Stimulated activated CD4-positive, alpha-beta T cell treated with anti-CD3 and anti-CD28 coated beads, Interleukin-2, amount 100 ng/mL, for 4 hours (primary cell): ENCODE data around the gene HOXC10.

Experiments used
- DNase-seq: peaks from one replicate; pipeline ENCODE4 v3.0.0-alpha.2; 2020; ENCODE audit warnings: low read depth

HOXC10 gene

DNA sequence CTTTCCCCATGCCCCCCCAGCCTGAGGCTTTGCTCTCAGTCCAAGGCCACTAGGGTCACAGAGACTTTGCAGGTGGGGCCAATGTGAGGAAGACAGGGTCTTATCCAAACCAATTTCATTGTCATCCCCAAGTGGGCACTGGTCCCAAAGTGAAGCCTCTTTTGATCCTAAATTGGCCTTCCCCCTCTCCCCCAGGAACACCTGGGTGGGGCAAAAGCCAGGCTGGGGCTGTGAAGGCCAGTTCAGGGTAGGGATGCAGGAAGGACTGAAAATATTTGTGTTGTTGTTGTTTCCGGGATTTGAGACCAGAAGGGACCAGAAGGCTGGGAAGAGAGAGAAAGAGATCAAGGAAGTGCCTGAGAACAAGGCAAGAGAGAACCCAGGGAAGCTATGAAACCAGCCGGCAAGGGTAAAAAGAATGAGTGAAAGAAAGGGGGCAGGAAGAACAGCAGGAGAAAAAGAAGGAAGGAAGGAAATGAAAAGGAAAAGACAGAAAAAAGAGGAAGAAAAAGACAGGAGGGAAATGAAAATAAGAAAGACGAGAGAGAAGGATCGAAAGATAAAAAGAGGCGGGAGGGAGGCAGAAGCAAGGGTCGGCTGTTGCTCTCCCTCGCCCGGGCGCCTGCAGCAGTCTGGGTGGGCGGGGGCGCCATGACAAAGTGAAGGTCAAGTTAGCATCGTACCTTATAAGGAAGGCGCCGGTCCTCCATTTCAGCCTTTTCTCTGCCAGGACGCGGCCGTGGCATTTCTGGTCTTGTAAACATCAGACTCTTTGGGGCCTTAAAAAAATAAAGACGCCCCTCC lies 19.5 kb upstream of the HOXC10 start:
- DNase-seq: no peak

DNA sequence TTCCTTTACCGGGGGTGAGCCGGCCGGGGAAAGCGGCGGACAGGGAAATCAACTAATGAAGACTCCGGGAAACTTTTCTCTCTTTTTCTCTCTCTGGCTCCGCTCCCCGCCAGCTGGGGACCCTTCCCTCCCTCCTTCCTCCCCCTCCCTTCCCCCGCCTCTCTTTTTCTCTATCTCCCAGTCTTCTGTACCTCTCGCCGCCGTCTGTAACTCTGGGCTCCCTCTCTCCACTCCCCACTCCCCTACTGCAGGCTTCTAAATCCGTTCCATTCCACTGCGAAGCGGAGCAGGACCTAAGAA lies 18.9 kb upstream of the HOXC10 start:
- DNase-seq: no peak

DNA sequence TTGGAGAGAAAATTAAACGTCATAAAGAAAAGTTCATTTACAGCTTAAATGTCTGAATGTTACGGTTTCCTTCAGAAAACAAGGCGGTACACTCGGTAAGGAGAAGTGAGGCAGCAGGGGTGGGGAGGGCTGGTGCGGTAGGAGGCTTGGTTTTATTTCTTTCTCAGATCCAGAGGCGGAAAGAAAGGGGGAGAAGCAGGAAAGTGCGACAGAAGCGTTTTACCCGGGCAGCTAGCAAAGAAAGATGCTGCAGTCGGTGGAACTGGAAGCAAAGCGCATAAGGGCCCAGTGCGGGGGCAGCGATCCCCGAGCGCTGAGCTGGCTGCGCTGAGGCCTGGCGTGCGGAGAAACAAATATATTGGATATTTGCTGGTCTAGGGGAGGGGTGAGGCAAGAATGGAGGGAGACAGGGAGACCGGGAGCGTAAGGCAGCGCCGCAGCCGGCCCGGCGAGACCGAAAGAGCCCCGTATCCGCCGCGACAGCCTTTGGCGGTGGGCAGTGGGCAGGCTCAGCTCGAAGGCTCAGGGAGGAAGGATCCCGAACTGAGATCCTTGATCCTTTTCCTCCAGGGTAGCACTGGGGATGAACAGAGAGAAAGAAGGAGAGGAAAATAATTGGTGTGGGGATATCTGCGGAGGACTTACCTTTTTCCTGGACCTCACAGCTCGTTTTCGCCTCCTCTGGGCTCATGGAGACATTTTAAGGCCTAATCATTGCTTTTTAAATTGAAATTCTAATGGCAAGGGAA lies 18.4 kb upstream of the HOXC10 start:
- no peak for DNase-seq

GRCh38 chr12:53967421-53967925 lies 17.5 kb upstream of the HOXC10 start:
- no peak for DNase-seq

GRCh38 chr12:53968214-53969127 lies 16.5 kb upstream of the HOXC10 start:
- no peak for DNase-seq

DNA sequence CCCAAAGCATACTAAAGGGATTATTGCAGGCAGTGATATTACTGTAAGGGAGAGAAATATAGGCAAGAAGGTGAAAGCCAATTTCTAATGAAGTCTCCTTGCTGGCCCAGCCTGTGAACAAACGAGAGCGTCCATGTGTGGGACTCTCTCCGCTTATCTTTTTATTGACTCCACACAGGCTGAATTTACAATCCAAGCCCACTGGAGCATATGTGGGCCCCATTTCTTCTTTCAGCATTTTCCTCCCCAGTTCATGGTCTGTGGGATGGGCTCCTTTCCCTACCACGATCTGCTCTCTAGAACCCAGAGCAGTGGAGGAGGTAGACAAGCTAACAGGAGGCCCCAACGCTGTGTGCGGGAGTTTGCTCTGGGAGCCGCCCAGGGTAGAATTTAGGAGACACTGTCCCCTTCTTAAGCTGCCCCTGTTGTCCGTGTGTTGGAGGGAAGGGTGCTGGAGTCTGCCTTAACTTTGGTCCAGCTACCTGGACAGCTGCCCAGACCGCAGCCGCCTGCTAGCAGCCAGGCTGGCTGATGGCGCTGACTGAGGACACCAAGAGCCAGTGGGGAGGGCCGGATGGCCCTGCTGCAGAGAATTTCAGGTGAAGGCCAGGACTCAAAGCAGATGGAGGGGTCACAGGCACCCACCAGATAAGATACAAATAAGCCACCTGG lies 15.2 kb upstream of the HOXC10 start:
- no peak for DNase-seq

- DNase-seq: no peak
Observed at GRCh38 chr12:53970451-53970850, 14.5 kb upstream of the HOXC10 start.

DNA sequence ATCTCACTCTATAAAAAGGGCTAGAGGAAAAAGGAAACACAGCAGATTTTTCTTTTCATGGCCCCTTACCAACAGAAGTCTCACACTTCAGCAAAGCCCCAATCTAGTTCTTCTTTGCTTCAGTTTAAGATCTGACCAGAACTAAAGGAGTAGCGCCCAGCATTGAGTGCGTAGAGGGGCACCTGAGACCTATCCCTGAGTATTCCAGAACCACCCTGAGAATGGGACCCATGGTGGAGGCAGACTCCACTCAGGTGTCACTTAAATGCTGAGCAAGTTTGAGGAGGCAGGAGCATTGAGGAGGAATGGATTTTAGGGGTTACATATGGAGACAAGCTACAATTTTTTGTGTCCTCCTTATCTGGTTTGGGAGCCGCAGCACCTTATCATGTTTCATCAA lies 13.8 kb upstream of the HOXC10 start:
- no peak for DNase-seq

DNA sequence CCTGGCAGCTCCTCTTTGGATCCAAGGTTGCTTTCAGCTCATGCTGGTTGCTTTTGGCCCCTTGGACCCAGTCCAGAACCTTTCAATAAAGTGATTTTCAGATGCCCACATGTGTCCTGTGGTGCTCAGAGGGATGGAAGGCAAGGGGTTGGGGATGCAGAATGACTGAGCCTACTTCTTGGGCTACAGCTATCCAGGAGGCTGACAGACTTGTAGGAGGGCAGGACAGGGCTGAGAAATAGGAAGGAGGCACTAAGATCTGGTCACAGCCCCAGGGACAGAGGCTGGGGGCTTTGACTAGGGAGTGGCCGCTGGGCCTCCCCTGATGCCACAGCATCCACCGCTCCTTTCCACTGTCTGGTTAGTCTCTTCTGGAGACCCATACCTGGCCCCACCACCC lies 13.3 kb upstream of the HOXC10 start:
- no peak for DNase-seq

DNA sequence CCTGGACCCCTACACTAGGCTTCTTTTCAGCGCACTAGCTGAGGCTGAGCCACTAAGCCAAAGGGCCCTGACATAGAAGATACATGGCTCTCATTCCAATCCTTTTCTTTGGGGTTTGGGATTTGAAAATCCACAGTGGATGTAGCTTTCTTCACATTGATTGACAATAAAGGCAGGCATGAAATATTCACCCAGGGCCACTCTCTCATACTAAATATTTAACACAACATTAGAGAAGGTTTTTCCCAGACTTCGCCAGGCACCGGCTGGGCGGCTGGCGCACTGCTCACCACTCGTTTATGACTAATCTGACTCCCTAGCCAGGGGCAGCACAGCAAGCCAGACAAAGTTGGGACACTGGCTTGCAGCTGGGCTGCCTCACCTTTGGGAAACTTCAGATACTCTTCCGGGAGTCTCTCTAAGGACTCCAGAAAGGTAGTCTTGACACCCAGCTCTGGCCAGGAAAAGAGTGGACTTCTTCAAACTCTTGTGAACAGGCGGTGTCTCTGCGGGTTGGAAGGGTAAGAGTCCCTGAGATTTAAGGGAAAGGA lies 12.7 kb upstream of the HOXC10 start:
- DNase-seq: no peak

DNA sequence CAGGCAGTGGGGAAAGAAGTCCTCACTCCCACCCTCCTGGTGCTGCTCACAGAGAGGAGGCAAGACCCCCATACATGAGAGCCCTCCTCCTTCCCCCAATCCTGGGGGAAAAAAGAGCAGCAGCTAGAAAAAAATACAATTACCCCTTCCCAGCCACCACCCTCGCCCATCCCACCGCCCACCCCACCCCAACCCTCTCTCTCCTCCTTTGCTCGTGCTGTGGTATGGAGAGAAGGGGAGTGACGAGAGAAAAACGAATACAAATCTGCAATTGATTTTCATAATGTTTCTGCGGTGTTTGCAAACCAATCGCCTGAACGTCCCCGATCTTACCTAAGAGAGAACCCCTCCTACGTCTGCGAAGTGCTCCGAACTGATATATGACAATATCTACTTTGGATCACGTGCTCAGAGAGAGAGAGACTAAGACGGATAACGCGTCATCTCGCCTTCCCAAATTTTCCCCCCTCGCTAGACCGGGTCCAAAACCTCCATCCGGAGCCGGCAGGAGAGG lies 12.2 kb upstream of the HOXC10 start, which contains the start of gene HOXC11:
Gene HOXC11, plus strand, starts transcription at position 405 of the 514 bp plus-strand sequence. CDS start 116 bp downstream, outside the sequence.
- no peak for DNase-seq

DNA sequence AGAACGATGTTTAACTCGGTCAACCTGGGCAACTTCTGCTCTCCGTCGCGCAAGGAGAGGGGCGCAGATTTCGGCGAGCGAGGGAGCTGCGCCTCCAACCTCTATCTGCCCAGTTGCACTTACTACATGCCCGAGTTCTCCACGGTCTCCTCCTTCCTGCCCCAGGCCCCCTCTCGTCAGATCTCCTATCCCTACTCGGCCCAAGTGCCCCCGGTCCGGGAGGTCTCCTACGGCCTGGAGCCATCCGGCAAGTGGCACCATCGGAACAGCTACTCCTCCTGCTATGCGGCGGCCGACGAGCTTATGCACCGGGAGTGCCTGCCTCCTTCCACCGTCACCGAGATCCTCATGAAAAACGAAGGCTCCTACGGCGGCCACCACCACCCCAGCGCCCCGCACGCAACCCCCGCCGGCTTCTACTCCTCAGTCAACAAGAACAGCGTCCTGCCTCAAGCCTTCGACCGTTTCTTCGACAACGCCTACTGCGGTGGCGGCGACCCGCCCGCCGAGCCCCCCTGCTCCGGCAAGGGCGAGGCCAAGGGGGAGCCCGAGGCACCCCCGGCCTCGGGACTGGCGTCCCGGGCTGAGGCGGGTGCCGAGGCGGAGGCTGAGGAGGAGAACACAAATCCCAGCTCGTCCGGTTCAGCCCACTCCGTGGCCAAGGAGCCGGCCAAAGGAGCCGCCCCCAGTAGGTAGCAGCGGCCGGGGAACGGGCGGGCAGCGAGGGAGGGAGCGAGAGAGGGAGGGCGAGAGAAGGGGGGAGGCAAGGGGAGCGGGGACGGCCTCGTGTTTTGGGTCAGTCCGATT lies 11.5 kb upstream of the HOXC10 start:
- no peak for DNase-seq

- no peak for DNase-seq
Observed at GRCh38 chr12:53974084-53975063, 10.6 kb upstream of the HOXC10 start, which contains the start of gene HOTAIR. HOTAIR (minus strand) TSS chr12:53974954.

- DNase-seq: no peak
Observed at GRCh38 chr12:53975064-53975471, 9.9 kb upstream of the HOXC10 start.

DNA sequence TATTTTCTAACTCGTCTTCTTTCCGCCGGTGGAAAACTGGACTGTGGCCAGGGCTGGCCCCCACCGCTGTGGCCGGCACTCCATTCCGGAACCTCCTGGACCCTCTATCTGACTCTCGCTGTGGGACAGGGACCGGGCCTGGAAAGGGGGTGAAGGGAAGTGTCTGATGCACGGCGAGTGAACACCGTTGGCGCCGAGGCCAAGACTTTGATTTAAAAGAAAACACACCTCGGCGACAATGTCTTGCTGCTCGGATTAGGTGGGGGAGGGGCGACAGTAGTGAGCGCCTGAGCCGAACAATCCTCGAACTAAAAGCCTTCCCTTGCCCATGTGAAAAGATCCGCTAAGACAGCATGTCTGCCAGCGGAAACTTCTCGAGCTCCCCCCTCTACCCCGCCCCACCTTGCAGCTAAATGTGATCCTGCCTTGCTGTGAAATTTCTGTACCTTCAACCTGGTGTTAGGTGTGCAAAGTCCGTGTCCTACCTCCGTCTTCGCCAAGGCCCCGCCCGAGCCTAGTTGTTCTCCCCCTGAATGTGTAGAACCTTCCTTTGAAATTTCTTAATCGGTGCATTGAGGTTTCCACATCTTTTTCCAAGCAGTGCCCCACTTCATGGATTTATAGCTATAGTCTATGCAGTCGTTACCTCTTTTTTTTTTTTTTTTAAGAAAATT lies 9.3 kb upstream of the HOXC10 start:
- no peak for DNase-seq

DNA sequence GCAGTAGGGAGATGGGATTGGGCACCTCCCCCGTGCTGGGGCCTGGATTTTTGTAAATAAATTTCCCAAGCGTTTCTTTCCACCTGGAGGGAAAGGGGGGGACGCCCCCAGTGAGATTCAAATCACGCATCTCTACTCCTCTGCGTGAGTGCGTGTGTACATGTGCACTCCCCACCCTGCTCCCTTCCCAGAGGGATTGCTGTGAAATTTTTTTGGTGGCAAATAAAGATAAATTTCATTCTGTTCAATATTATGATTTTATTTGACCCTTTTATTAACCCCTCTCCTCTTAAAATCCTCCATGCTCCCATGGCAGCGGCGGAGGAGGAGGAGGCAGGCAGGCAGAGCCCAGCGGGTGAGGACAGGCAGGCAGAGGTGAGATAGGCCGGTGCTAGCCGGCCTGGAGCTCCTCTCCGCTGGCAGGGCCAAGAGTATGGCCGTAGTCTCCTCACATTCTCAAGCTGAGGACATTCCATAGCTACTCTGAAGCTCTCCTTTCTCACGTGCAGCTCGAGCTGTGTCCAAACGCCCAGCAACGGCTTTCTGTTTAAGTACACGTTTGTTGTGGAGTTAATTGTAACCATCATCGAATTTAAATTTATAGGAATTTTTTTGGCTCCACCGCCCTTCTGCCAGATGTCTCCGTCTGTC lies 8.6 kb upstream of the HOXC10 start:
- no peak for DNase-seq

GRCh38 chr12:53976823-53977595 lies 7.9 kb upstream of the HOXC10 start:
- no peak for DNase-seq
